ENCODE measurements around the gene TSC22D2.

The TSC22D2 gene

GRCh38 chr3:150385296-150386242 is 22.5 kb upstream of the TSC22D2 start:
- DNase-seq (ENCODE audit: low spot score), result no peak

GRCh38 chr3:150388498-150389418 is 19.3 kb upstream of the TSC22D2 start:
- DNase-seq (ENCODE audit: low spot score), result no peak

DNA sequence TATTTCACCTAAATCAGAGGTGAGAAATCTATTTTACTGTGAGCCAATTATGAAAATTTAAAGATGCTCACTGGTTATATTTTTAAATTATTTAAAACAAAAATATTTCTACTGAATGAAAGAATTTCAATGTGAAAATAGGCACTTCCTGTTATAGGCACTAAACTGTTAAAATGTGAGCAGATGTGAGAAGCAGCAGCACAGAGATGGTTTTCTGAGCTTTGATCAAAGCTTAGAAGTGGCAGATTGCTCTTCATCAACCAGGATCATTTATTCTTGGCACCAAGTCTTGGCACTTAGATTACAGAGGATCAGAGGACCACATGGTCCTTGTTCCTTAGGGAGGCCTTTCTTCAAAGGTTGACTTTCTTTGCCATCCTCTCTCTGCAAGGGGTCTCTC is 18.0 kb upstream of the TSC22D2 start:
- DNase-seq (ENCODE audit: low spot score), result no peak

DNA sequence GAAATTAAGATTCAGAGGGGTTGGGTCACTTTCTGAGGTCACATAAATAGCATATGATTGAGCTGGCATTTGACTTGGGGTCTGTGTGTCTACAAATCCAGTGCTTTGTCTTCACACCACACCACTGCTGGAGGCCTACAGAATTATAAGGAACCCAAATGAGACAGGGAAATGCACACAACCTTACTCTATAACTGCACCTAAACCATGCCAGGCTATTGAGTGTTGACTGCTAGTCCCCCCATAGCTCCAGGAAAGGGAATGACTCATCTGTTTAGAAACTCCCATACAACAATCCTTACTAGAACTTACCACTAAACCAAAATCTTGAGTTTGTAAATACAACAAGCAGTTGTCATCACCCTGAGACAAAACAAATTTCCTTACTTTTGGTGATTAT is 16.9 kb upstream of the TSC22D2 start:
- DNase-seq (ENCODE audit: low spot score), result no peak

GRCh38 chr3:150393745-150394144 is 14.4 kb upstream of the TSC22D2 start:
- DNase-seq (ENCODE audit: low spot score), result no peak

- DNase-seq (ENCODE audit: low spot score), result no peak
Measured at GRCh38 chr3:150394606-150395005, 13.5 kb upstream of the TSC22D2 start.

- DNase-seq (ENCODE audit: low spot score), result no peak
Measured at GRCh38 chr3:150396491-150396890, 11.6 kb upstream of the TSC22D2 start.

DNA sequence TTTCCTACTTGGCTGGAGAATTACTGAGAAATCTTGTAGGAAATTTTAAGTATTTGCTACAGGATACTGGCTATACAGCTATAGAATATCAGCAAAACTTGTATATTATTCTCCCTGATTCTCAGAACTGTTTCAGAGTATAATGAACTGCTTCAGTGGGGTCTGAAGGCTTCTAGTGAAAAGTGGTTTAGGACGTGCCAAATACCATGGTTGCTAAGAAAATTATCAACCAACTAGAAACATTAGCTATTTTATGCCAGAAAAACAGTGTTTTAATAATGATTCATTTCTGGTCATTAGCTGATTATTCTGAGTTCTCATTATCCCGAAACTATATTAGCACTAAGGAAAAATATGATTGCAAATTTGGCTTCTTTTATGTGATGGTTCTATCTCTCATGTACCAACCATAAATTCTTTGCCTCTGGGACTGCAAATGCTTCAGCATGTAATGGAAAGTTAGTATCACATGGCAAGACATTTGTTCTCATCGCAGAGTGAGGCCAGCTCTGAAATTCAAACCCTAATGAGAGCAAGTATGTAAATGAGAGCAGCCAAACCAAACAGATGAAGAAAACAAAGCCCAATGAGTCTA is 11.0 kb upstream of the TSC22D2 start:
- no peak for DNase-seq (ENCODE audit: low spot score)

GRCh38 chr3:150399060-150399459 is 9.0 kb upstream of the TSC22D2 start:
- no peak for DNase-seq (ENCODE audit: low spot score)

DNA sequence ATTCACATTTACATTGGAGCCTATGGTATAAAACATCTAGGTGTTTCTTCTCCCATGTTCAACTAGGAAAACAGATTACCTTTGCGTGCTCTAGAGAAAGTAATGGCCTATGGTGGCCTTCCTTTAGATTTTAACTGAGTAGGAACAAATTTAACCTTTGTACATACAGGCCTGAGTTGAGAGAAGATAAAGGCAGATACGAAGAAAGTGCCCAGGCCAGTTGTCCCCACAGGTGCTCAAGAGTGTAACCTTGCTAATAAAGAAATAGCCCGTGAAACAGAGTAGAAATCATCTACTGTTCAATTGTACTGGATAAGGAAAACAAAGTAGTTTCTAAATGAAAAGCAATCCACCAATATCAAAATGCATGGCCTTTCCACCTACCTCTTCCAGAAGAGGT is 6.8 kb upstream of the TSC22D2 start:
- DNase-seq (ENCODE audit: low spot score), result no peak

DNA sequence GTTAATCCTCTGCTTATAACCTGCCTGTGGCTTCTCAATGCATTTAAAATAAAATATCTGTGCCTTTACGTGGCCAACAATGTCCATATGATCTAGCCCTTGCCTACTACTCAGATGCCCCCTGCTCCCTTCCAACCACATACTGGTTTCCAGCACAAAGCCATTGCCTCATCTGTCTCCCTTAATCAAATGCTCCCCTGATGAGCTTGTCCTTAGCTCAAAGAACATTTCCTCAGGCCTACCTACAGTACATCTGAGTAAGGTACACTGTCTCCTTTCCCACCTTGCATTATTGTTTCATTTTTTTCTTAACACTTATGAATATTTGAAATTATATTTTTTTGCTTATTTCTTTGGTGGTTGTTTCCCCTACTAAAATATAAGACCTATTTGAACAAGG is 5.9 kb upstream of the TSC22D2 start:
- DNase-seq (ENCODE audit: low spot score), result no peak

GRCh38 chr3:150404023-150404422 is 4.1 kb upstream of the TSC22D2 start:
- no peak for DNase-seq (ENCODE audit: low spot score)

DNA sequence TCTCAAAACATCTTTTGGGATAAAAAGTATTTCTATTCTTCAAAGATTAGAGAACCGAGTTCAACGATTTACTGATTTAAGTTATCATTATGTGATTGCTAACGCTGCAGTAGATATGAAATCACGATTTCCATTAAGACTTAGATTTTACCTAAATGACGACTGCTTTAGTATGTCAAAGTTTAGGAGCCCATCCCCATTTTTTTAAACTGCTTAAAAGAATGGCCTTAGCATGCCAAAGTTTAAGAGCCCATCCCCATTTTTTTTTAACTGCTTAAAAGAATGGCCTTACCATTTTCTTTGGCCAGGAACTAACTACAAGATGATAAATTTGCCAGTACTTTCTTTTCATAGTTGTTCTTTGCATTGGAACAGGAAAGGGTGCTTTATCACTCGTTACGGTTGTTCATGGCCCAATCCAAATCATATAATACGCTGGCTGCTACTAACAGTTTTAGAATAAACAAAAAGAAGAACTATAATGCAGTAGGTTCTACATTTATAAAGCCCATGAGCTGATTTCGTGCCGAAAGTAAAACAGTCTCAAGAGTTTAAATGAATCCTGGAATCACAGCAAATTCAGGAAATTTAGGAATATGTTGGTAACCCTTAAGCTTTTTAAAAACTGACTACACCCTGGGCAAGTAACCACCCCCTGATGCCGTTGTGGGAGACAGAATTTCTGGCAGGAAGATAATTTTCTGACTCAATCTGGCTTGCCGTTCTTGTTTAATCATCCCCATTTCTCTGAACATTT is 869 bp upstream of the TSC22D2 start:
- no peak for DNase-seq (ENCODE audit: low spot score)

GRCh38 chr3:150407808-150408220 is 284 bp upstream of the TSC22D2 start:
- DNase-seq (ENCODE audit: low spot score), result no peak

DNA sequence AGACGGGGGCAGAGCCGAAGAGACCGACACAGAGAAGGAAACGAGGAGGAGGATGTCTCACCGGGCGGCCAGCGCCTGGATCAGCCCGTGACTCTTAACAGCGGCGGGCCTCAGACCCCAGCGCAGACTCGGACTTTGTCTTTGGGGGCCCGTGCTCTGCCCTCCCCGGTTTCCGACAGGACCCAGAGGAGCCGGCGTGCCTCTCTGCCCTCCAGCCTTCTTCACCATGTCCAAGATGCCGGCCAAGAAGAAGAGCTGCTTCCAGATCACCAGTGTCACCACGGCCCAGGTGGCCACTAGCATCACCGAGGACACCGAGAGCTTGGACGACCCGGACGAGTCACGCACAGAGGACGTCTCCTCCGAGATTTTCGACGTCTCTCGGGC is 1.0 kb downstream of the TSC22D2 start:
- DNase-seq (ENCODE audit: low spot score), result peak; percentile 26

DNA sequence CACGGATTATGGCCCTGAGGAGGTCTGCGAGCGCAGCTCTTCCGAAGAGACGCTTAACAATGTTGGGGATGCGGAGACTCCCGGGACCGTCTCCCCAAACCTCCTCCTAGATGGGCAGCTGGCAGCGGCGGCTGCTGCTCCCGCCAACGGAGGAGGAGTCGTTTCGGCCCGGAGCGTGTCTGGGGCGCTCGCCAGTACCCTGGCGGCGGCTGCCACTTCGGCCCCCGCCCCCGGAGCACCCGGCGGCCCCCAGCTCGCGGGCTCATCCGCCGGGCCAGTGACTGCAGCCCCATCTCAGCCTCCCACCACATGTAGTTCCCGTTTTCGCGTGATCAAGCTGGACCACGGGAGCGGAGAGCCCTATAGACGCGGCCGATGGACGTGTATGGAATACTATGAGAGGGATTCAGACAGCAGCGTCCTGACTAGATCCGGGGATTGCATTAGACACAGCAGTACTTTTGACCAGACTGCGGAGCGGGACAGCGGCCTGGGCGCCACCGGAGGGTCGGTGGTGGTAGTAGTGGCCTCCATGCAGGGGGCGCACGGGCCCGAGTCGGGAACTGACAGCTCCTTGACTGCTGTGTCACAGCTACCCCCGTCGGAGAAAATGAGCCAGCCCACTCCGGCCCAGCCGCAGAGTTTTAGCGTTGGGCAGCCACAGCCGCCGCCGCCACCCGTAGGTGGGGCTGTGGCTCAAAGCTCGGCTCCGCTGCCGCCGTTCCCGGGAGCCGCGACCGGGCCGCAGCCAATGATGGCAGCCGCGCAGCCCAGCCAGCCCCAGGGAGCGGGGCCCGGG is 1.6 kb downstream of the TSC22D2 start:
- DNase-seq (ENCODE audit: low spot score), result peak; percentile 63

DNA sequence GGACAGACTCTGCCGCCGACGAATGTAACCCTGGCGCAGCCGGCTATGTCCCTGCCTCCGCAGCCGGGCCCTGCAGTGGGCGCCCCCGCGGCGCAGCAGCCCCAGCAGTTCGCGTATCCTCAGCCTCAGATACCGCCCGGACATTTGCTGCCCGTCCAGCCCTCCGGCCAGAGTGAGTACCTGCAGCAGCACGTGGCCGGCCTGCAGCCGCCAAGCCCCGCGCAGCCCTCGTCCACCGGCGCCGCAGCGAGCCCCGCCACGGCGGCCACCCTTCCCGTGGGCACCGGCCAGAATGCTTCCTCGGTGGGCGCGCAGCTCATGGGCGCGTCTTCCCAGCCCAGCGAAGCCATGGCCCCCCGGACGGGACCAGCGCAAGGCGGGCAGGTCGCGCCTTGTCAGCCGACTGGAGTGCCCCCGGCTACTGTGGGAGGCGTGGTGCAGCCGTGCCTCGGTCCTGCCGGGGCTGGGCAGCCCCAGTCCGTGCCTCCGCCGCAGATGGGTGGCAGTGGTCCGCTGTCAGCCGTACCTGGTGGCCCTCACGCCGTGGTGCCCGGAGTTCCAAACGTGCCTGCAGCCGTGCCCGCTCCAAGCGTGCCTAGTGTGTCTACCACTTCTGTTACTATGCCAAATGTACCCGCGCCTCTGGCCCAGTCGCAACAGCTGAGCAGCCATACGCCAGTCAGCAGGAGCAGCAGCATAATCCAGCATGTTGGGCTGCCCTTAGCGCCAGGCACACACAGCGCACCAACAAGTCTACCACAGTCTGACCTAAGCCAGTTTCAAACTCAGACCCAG is 2.4 kb downstream of the TSC22D2 start:
- peak; percentile 34 for DNase-seq (ENCODE audit: low spot score)

- no peak for DNase-seq (ENCODE audit: low spot score)
Measured at GRCh38 chr3:150411106-150411460, 3.0 kb downstream of the TSC22D2 start.

- no peak for DNase-seq (ENCODE audit: low spot score)
Measured at GRCh38 chr3:150411546-150411945, 3.4 kb downstream of the TSC22D2 start.

DNA sequence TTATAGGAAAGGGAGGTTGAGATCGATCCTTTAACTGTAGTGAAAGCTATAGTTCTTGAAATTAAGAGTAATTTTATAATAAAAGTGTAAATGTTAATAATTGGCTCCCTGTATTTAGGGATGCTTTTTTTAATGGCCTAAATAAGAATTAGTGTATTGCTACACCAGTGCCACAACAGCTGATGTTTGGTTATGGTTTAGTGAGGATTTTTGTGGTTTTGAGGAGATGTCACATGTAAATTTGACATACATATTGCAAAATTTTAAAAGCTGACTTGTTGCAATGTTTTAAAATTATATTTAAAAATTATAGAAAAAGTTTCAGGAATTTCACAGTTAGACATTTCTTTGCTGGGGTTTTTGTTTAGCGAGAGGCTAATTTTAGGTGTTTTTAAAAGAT is 3.9 kb downstream of the TSC22D2 start:
- no peak for DNase-seq (ENCODE audit: low spot score)
